ENCODE measurements around the gene PCAT7.
"Not testable (repeated sequence)": the region's sequence is repeated elsewhere in the genome, so short reads cannot be mapped to it uniquely, and the experiment has no call there.

PCAT7 gene

DNA sequence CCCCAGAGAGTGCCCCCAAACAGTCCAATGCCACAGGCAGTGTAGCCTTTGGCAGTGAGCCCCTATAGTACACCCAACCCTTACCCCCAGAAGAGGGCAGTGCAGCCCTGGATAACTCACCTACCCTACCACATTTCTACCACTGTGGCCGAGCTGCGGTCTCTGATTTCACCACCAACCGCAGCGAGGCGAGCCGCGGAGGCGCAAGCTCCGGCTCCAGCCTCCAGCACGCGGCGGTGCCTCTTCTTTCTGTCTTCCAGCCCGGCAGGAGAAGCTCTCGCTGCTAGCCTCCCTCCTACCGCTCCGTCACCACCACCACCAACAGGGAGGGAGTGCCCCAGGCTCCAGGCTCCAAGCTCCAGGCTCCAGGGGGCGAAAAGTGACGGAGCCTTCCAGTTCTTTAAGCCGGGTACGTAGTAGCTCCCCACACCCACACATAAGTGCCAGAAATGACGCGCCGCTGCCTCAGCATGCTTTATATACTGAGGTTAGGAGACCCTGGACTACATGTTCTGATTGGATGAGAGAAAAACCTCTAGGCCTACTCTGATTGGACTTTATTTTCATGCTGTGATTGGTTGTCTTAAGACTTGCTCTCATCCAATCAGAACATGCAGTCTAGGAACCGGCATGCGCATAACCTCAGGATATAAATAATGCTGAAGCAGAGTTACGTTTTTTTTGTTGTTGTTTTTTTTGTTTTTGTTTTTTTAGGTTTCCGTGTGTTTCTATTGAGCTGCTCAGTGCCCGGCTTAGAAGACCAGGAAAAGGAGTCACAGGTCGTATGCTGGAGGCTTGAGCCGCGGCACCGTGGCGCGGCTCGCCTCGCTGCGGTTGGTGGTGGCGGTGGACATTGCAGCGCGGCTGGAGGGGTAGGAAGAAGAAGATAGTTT lies at the start of gene PCAT7:
PCAT7 (plus strand) TSS at position 645 of the 893 bp plus-strand sequence.
- peak in 1 of 10 donors; percentile 13 for DNase-seq
- intact Hi-C loops (cut with DNase I): no loop called here

DNA sequence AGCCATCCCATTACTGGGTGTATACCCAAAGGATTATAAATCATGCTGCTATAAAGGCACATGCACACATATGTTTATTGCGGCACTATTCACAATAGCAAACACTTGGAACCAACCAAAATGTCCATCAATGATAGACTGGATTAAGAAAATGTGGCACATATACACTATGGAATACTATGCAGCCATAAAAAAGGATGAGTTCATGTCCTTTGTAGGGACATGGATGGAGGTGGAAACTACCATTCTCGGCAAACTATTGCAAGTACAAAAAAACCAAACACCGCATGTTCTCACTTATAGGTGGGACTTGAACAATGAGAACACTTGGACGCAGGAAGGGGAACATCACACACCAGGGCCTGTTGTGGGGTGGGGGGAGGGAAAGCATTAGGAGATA lies 48.5 kb upstream of the PCAT7 start:
- intact Hi-C loops (cut with DNase I); DNase-seq: not testable (repeated sequence)

DNA sequence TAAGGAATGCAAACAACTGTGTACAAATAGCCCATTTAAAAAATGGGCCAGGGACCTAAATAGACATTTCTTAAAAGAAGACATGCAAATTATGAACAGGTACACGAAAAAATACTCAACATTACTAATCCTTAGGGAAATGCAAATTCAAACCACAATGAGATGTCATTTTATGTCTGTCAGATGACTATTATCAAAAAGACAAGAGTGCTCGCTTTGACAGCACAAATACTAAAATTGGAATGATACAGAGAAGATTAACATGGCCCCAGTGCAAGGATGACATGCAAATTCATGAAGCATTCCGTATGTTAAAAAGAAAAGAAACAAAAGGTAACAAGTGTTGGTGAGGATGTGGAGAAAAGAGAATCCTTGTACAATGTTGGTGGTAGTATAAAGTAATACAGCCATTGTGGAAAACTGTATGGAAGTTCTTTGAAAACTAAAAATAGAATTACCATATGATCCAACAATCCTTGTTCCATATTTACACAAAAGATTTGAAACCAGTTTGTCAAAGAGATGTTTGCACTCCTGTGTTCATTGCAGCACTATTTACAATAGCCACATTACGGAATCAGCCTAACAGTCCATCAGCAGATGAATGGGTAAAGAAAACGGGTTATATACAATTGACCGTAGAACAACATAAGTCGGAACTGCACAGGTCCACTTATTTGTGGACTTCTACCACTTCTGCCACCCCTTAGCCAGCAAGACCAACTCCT lies 47.2 kb upstream of the PCAT7 start:
- DNase-seq: no peak
- intact Hi-C loops (cut with DNase I): no loop called here

DNA sequence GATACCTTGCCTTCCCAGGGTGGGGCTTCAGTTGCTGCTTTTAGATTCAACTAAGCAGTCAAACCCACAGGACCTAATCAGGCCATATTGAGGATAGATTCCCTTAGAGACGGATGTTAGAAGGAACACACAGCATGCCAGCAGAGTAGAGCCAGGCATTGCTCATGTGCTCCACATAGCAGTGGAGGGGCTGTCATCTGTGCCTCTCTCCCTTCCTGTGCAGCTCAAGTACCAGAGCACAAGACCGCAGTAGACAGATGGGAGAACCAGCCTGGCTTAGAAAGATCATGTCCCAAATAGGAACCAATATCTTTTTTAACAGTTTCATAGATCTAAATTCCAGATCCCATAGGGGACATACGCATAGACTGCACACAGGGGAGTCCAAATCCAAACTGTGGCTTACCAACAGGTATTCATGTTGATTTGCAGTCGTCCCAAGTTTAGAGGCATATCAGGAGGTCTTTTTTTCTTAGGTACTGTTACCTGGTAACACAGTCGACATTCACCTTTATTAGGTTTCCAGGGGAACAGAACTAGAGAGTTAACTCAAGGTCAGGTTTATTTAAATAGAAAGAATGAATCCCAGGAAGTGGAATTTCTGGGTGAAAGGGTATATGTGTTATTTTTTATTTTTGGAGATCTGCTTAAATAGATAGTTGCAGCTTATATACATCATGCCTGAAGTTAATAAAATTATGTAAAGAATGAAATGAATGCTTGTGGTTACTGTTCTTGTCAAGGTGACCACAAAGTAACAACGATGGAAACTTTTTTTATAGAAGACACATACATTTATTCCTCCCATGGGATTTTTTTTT lies 43.5 kb upstream of the PCAT7 start:
- no peak for DNase-seq
- intact Hi-C loops (cut with DNase I): no loop called here

DNA sequence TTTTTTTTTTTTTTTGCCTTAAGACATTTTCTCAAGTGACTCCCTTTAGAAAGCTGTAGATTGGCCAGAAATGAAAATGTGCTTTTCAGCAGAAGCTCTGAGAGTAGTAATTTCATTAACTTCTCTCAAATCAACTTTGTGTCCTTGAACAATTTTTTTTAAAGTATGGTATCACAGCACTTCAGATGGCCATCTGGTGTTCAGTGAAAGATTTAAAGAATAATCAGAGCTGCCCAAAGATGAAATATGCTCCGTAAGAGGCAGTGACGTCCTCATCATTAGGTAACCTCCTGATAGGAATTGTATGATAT lies 43.0 kb upstream of the PCAT7 start:
- intact Hi-C loops (cut with DNase I): no loop called here
- DNase-seq: no peak

DNA sequence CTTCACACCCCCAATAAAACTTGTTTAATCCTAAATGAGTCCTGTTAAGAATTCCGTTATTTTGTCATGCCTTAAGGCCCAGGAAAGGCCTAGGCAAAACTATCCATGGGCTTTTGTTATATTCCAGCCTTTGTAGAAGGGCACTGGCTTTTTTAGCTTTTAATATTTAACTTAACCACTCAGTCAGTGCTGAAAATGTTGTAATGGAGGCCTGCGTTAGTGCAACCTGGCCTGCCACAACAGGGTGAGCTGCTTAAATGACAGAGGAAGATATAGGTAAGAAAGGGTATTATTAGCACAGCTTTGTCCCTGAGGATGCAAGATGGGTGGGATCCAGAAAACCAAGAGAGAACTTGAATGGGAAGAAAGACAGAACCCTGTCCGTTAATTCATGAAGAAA lies 40.2 kb upstream of the PCAT7 start:
- no peak for DNase-seq

DNA sequence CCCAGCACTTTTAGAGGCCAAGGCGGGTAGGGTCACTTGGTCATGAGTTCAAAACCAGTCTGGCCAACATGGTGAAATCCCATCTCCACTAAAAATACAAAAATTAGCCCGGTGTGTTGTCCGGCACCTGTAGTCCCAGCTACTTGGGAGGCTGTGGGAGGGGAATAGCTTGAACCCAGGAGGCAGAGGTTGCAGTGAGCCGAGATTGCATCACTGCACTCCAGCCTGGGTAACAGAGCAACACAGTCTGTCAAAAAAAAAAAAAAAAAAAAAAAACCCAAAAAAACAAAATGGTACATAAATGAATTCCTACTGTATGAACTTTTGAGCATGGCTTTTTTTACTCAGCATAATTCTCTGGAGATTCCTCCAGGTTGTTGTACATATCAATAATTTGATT lies 37.6 kb upstream of the PCAT7 start:
- intact Hi-C loops (cut with DNase I): no loop called here
- DNase-seq: no peak

More for the DNA sequence above, 40.2 kb upstream of the PCAT7 start:
- intact Hi-C loops (cut with DNase I): no loop called here

DNA sequence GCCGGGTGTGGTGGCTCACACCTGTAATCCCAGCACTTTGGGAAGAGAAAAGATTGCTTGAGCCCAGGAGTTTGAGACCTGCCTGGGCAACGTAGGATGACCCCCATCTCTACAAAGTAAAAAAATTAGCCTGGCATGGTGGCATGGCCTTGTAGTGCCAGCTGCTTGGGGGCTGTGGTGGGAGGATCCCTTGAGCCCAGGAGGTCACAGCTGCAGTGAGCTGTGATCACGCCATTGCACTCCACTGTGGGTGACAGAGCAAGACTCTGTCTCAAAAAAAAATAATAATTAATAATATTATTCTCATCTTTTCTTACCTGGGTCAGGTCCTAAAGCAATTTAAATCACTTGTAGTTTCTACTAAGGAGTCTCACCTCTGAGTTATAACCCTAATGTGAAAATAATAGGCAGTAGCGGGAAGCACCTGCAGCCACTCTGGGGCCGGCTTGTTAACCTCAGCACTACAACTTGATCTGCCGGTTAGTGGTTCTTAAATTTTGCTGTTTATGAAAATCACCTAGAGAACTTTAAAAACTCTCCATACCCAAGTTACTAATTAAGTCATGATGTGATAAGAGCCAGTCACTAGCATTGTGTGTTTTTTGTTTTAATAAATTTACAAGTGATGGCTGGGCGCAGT lies 29.4 kb upstream of the PCAT7 start:
- intact Hi-C loops (cut with DNase I): no loop called here

DNA sequence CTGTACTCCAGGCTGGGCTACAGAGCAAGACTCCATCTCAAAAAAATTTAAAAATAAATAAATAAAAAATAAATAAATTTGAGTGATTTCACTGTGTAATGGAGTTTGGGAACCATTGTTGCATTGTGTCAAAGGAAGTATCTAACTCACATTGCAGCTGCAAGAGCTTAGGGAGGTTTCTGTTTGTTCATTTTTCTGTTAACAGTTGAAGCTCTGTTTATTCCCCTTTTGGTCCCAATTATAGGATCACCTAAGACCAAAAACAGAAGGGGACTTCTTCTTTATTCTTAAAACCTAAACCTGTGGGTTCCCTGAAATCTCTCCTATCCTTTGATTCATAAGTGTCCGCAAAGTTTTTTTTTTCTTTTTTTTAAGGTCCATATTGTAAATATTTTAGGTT lies 28.6 kb upstream of the PCAT7 start:
- no peak for DNase-seq
- intact Hi-C loops (cut with DNase I): no loop called here

More for the DNA sequence above, 29.4 kb upstream of the PCAT7 start:
- no peak for DNase-seq

DNA sequence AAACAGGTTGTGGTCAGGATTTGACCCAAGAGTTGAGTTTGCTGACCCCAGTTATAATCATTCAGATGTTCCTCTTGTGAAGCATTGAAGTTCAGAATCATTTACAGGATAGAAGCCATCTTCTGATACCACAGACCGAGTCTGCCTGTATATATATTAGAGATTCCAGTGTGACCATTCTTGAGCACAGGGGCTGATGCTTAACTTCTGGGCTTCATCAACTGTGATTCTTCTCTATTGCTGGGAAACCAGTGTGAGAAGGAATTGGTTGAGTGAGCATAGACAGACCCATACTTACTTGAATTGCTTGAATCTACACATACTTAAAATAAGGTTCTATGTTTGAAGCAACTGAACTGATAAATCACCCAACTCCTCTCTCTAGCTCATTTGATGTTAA lies 27.9 kb upstream of the PCAT7 start:
- no peak for DNase-seq
- intact Hi-C loops (cut with DNase I): no loop called here

DNA sequence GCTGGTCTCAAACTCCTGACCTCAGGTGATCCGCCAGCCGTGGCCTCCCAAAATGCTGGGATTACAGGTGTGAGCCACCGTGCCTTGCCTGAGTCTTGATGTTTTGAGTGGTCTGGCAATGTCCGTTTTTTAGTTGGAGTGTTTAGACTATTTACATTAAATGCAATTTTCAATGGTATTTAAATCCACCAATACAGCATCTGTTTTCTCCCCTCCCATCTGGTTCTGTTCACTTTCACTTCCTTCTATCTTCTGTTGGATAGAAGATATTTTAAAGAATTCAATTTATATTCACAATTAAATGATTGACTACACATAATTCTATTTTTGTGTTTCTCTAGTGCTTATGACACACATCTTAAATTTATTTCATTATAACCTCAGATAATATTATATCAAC lies 26.0 kb upstream of the PCAT7 start:
- intact Hi-C loops (cut with DNase I): no loop called here
- peak in 1 of 10 donors; percentile 63 for DNase-seq

DNA sequence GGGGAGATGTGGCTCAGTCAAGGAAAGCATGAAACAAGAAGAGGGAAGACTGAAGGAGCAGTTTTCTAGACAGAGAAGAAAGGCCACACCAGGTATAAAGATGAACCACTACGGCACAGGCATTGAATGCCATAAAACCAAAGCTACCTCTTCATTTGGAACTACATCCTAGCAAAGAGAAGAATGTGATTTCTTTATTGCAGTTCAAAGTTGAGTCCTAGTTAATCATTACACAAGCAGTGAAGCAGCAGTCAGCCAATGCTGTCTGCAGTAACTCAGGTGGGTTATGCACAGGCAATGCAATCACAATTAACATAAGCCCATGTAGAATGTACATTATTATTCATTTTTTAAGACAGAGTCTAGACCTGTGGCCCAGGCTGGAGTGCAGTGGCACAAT lies 21.7 kb upstream of the PCAT7 start:
- DNase-seq: no peak
- intact Hi-C loops (cut with DNase I): no loop called here

DNA sequence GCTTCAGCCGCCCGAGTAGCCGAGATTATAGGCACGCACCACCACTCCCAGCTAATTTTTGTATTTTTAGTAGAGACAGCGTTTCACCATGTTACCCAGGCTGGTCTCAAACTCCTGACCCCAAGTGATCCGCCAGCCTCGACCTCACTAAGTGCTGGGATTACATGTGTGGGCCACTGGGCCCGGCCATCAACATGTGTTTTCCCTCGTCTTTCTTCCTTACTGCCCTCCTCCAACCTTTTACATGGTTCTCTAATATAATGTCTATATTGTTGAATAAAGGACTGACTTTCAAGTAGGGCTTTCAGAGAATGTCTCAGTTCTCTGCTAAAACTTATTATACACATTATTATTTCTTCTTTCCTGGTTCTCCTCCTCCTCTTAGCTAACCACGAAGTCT lies 21.3 kb upstream of the PCAT7 start:
- no peak for DNase-seq
- intact Hi-C loops (cut with DNase I): no loop called here

DNA sequence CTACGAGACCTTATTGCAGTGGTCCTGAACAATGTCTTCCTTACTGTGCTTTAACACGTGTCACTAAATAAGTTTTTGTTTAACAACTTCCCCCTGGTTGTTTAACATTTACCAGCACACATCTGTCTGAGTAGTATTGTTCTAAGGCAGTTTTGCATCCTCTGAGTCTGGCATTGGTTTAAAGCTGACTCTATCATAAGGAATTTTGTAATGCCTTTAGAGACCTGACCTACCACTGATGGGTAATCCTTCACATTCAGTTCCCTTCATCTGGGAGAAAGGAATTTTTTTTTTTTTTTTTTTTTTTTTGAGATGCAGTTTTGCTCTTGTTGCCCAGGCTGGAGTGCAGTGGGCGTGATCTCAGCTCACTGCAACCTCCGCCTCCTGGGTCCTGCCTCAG lies 20.0 kb upstream of the PCAT7 start:
- no peak for DNase-seq
- intact Hi-C loops (cut with DNase I): no loop called here

DNA sequence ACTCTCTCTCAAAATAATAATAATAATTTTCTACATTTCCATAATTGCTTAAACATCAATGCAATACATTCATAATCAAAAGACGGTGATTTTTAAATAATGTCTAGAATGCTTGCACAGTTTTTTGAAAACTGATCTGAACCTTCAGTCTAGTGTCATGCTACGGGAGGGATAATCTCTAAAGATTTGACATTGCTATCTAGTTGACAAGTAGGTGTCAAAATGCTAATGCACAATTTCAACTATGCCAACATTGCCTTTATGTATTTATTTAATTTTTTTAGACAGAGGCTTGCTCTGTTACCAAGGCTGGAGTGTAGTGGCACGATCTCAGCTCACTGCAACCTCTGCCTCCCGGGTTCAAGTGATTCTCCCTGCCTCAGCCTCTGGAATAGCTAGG lies 16.0 kb upstream of the PCAT7 start:
- intact Hi-C loops (cut with DNase I): no loop called here
- DNase-seq: no peak

DNA sequence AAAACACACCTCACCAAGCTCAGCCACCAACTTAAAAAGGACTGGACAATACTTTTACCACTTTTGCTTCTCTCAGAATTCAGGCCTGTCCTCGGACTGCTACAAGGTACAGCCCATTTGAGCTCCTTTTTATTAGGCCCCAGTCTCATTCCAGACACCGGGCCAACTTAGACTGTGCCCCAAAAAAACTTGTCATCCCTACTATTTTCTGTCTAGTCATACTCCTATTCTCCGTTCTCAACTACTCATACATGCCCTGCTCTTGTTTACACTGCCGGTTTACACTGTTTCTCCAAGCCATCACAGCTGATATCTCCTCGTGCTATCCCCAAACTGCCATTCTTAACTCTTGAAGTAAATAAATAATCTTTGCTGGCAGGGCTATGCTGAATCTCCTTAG lies 10.5 kb upstream of the PCAT7 start:
- intact Hi-C loops (cut with DNase I); DNase-seq: not testable (repeated sequence)

DNA sequence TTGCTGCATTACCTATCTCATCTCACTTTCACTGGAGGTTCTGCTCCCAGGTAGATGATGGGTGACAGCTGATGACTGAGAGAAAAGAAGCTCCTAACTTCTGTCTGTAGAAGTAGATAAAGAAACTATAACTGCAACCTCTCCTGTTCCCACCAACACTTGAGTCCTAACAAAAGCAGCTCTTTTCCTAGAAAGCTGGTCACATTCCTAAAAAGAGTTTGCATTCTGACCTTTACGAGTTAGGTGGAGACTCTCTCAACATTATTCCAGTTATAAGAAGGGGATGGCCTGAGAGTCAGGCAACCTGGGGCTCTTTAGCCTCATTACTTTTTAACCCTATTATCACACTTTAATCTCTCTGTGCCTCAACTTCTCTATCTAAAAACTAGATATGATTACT lies 8.9 kb upstream of the PCAT7 start:
- intact Hi-C loops (cut with DNase I): no loop called here
- no peak for DNase-seq

DNA sequence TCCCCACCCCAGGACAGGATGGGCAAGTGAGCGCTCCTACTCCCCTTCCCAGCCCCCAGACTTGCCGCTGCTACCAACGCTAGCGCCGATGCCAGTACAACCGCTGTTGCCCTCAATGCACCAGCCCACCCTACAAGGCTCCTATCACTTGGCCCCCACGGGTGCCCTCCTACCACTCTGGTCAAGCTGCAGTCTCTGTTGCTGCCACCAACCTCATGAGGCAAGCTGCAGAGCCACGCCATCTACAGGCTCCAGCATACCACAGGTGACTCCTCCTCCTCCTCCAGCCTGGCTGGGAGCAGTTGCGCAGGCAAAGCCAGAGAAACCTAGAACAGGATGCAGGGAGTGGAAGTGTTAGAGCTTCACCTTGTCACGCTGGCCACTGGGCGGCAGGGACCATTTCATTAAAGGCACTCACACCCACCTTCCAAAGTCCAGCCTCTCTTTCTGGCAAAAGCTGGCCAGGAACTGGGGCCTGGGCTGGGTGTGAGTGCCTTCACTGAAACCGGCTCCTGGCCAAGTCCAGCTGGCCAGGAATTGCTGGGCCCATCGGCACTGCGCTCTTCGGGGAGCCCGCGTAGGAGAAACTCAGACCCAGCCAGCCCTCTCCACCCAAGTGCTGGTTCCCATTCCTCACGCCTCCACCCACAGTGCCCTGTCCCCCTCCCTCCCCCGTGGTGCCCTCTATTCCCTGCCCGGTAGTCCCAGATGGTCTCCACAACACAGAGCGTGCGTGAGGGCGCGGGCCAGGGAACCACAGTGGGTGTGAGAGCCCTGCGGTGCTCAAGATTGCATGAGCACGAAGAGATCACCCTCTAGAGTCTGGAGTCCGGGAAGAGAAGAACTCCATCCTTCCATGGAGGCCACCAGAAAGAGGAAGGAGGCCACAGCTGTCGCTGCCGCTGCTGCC lies 1.6 kb upstream of the PCAT7 start:
- intact Hi-C loops (cut with DNase I): no loop called here
- peak in 1 of 10 donors; percentile 57 for DNase-seq

DNA sequence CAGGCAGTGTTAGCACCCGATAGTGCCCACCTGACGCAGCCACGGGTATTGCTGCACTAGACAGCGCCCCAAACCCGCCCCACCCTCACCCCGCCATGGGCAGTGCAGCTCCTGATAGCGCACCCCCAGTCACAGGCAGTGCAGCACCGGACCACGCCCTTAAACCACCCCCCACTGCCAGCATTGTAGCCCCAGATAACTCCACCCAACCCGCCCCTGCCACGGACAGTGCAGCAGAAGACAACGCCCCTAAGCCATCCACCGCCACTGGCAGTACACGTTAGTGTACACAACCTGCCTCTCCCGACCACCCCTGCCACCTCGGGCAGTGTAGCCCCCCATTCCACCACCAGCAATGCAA lies 825 bp upstream of the PCAT7 start:
- DNase-seq: peak in 1 of 10 donors; percentile 77
- intact Hi-C loops (cut with DNase I): no loop called here

DNA sequence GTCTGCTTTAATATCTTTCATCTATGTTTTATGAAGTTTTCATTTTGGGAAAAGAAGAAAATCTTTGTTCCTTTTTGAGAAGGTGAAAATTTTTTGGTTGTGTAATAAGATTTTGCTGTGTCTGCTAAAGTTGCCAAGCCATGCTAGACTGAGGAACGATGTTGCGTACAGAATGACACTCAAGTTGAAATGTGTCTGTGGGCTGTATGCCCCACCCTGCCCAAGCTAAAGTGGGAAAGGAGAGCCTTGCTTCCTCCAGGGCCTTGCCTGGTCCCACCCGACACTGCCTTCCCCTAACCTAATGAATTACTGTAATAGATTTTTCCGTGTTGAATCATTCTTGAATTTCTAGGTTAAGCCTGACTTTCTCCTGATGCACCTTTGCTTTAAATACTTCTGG lies 2.5 kb downstream of the PCAT7 start:
- intact Hi-C loops (cut with DNase I): no loop called here

More for the DNA sequence above, 2.5 kb downstream of the PCAT7 start:
- DNase-seq: no peak

Measured in posterior cingulate gyrus (tissue), 11 donors.